HepG2 (cell line): ENCODE data around the gene CAMK1D. TPM values are rescaled to one million over a fixed set of nuclear protein-coding genes. Genes with fewer than 3 reads are reported as not detected.

Experiments
- ATAC-seq: fragments of 200-7000 bp; cut with Tn5 transposase; 3 replicates; pipeline ENCODE4 v1.9.1; 2020; ENCODE audit warnings: mild to moderate bottlenecking, moderate library complexity
- BruUV-seq: library from RNA; stranded (reverse); fragments of 400-500 nt; replicated peaks from 2 replicates; lab custom pipeline; 2021; lab: Mats Ljungman, UMichigan
- CTCF ChIA-PET: fragments of 300-600 bp; formaldehyde crosslinking; extraction: SDS; loops from one replicate; lab custom pipeline; 2021; ENCODE audit warnings: low total read pairs, inconsistent platforms, low intra/inter-chr PET ratio; lab: Yijun Ruan, JAX
- POLR2A ChIA-PET: fragments of 350-600 bp; sonication (Branson Sonifier 250); formaldehyde crosslinking; loops from one replicate; lab custom pipeline; 2020; ENCODE audit warnings: antibody characterized with exemption, inconsistent platforms; lab: Yijun Ruan, JAX
- DNase-seq: peaks from one replicate; pipeline ENCODE4 v3.0.0-alpha.2; 2015; ENCODE audit warnings: low spot score
- FAIRE-seq: peaks from 3 replicates; lab custom pipeline; 2011; peaks lifted over from hg19 to GRCh38; lab: Jason Lieb, UNC
- H2AFZ ChIP-seq: one replicate; pipeline ENCODE4 v1.6.1; 2011; ENCODE audit warnings: low read length, inconsistent platforms
- H3K27ac ChIP-seq: fragments of 300-600 bp; 3 replicates; pipeline ENCODE4 v1.8.0; 2011; ENCODE audit warnings: mixed run types, mild to moderate bottlenecking, mixed read lengths, low read length, inconsistent platforms; ENCODE audit not compliant: insufficient read depth; ENCODE audit errors: extremely low read length
- H3K27me3 ChIP-seq, 2 experiments: fragments of 200-600 bp in 1 of 2; 2 replicates in 1 of 2; 3 replicates in 1 of 2; pipeline versions ENCODE4 v1.6.0 to v1.8.0; 2011; ENCODE audit warnings: low read length in 2 of 2, mild to moderate bottlenecking in 2 of 2, moderate library complexity in 2 of 2, inconsistent platforms in 1 of 2; ENCODE audit not compliant: insufficient read depth in 2 of 2, control insufficient read depth in 1 of 2
- H3K36me3 ChIP-seq, 2 experiments: fragments of 200-600 bp in 1 of 2; replicated peaks in 1 of 2; 2 replicates in 1 of 2; 3 replicates in 1 of 2; pipeline versions ENCODE4 v1.5.1 to v1.8.0; 2011; ENCODE audit warnings: low read length in 2 of 2, inconsistent platforms in 1 of 2; ENCODE audit not compliant: insufficient read depth in 2 of 2, control insufficient read depth in 1 of 2
- H3K4me1 ChIP-seq: 2 replicates; pipeline ENCODE4 v1.5.1; 2012; ENCODE audit warnings: low read length, inconsistent platforms; ENCODE audit not compliant: insufficient read depth
- H3K4me2 ChIP-seq: 2 replicates; pipeline ENCODE4 v1.6.0; 2011; ENCODE audit warnings: low read depth, low read length, inconsistent platforms
- H3K4me3 ChIP-seq, 3 experiments: fragments of 200-600 bp in 1 of 3; sonication (generic), shearing (Covaris generic) in 1 of 3; replicated peaks in 1 of 3; 2 replicates each; pipeline ENCODE4 v1.5.1; 2011 to 2016; ENCODE audit warnings: low read length in 3 of 3, inconsistent platforms in 2 of 3, low read depth in 2 of 3, mild to moderate bottlenecking in 2 of 3, control low read depth in 1 of 3, mixed read lengths in 1 of 3; ENCODE audit not compliant: insufficient read depth in 1 of 3
- H3K79me2 ChIP-seq: one replicate; pipeline ENCODE4 v1.6.1; 2011; ENCODE audit warnings: low read length, inconsistent platforms; ENCODE audit not compliant: insufficient read depth
- H3K9ac ChIP-seq: 2 replicates; pipeline ENCODE4 v1.6.0; 2011; ENCODE audit warnings: mild to moderate bottlenecking, low read depth, low read length, inconsistent platforms; ENCODE audit not compliant: insufficient read depth
- H3K9me3 ChIP-seq: 2 replicates; pipeline ENCODE4 v1.5.1; 2012; ENCODE audit warnings: mild to moderate bottlenecking, low read length
- H4K20me1 ChIP-seq: 2 replicates; pipeline ENCODE4 v1.6.0; 2011; ENCODE audit warnings: inconsistent platforms, mild to moderate bottlenecking, low read length, moderate library complexity; ENCODE audit not compliant: insufficient read depth
- CEBPZ ChIP-seq: IDR thresholded peaks from 2 replicates; pipeline ENCODE4 v1.6.1; 2012; ENCODE audit warnings: low read length, improper control_type of control experiment
- FLYWCH1 ChIP-seq: sonication (generic); formaldehyde crosslinking; IDR thresholded peaks from 2 replicates; pipeline ENCODE4 v1.8.1; 2023; ENCODE audit warnings: mild to moderate bottlenecking, missing genetic modification reagents
- HNF4A ChIP-seq: sonication (generic); formaldehyde crosslinking; IDR thresholded peaks from 2 replicates; pipeline ENCODE4 v1.4.0; 2020; ENCODE audit warnings: missing genetic modification reagents
- IRF1 ChIP-seq: sonication (generic); formaldehyde crosslinking; IDR thresholded peaks from 2 replicates; pipeline ENCODE4 v1.4.0; 2020; ENCODE audit warnings: low read depth, mild to moderate bottlenecking, missing genetic modification reagents
- KLF9 ChIP-seq: IDR thresholded peaks from 2 replicates; pipeline ENCODE4 v1.6.1; 2016; ENCODE audit warnings: low read depth
- PAF1 ChIP-seq: IDR thresholded peaks from 2 replicates; pipeline ENCODE4 v1.6.1; 2016; ENCODE audit warnings: missing genetic modification reagents, missing compliant biosample characterization
- PCBP2 ChIP-seq: fragments of 200-400 bp; formaldehyde crosslinking; optimal IDR thresholded peaks from 2 replicates; pipeline ENCODE3; 2018; ENCODE audit warnings: low read length, low read depth; ENCODE audit not compliant: poor library complexity, severe bottlenecking
- POLR2A ChIP-seq, 2 experiments: IDR thresholded peaks; 2 replicates each; pipeline ENCODE4 v1.6.1; 2011; ENCODE audit warnings: low read depth in 2 of 2, low read length in 2 of 2, mild to moderate bottlenecking in 1 of 2, moderate library complexity in 1 of 2; ENCODE audit not compliant: insufficient read depth in 1 of 2
- TFE3 ChIP-seq: IDR thresholded peaks from 2 replicates; pipeline ENCODE4 v1.6.1; 2016
- ZMAT5 ChIP-seq: sonication (generic); formaldehyde crosslinking; IDR thresholded peaks from 2 replicates; pipeline ENCODE4 v1.5.0; 2020; ENCODE audit warnings: mild to moderate bottlenecking, low read depth, missing genetic modification reagents, borderline replicate concordance
- ZNF317 ChIP-seq: sonication (generic); formaldehyde crosslinking; IDR thresholded peaks from 2 replicates; pipeline ENCODE4 v1.5.0; 2020; ENCODE audit warnings: mild to moderate bottlenecking, missing genetic modification reagents
- ZNF441 ChIP-seq: sonication (generic); formaldehyde crosslinking; IDR thresholded peaks from 2 replicates; pipeline ENCODE4 v1.7.0; 2021; ENCODE audit warnings: missing genetic modification reagents, borderline replicate concordance
- ZNF512B ChIP-seq: sonication (generic); formaldehyde crosslinking; IDR thresholded peaks from 2 replicates; pipeline ENCODE4 v1.5.1; 2020; ENCODE audit warnings: missing genetic modification reagents, mild to moderate bottlenecking, borderline replicate concordance
- WGBS: methylation state at CpG from one replicate; pipeline ENCODE4 v1.1.6; 2017; ENCODE audit warnings: low lambda C conversion rate; 5-methylcytosine and 5-hydroxymethylcytosine counted together
- in situ Hi-C: cut with HindIII; loops from 2 replicates; pipeline ENCODE4 v1.10.0; 2017; ENCODE audit warnings: low pct_unique_long_range_greater_than_20kb; ENCODE audit not compliant: extremely low pct_ligation_motif_present
- intact Hi-C: fragments of 100-400 bp; cut with micrococcal nuclease; formaldehyde crosslinking; loops from one replicate; pipeline ENCODE4 v1.10.0; 2022; ENCODE audit not compliant: unreplicated experiment
- polyA plus RNA-seq, 8 experiments: library from polyadenylated mRNA; depleted of rRNA in 3 of 8; stranded (reverse) in 7 of 8; unstranded in 1 of 8; fragments of >200 nt; fragmentation: Illumina TruSeq in 4 of 8; extraction: Trizol in 4 of 8; gene quantifications; 2 replicates each; pipeline versions ENCODE4 v1.2.1 to v1.2.3, GENCODE V29; 2011 to 2016; ENCODE audit warnings: low read depth in 4 of 8, missing spikeins in 1 of 8, mixed read lengths in 1 of 8; ENCODE audit not compliant: insufficient read depth in 1 of 8
- total RNA-seq, 5 experiments: library from RNA; depleted of rRNA; stranded (reverse); fragments of >200 nt; fragmentation: Illumina TruSeq; extraction: Trizol; gene quantifications; 2 replicates each; pipeline ENCODE4 v1.2.3, GENCODE V29; 2016; ENCODE audit warnings: low read depth in 1 of 5

Gene CAMK1D
- total and polyA plus RNA-seq, 2 of the 13 experiments (the other 11 are each of a cell fraction or from before 2014, with no cell fraction given): under 0.01 TPM; not detected in 1

GRCh38 chr10:12377658-12378290 lies 28.4 kb downstream of the CAMK1D start (continued):
- TF ChIP-seq CEBPZ: no peak
- TF ChIP-seq TFE3 (CRISPR knock-in tag): no peak

- no peaks in the 10 kb centered on the region for H4K20me1 ChIP-seq
- in situ Hi-C loops (no loop called here), intact Hi-C loops (no loop called here)
- ChIA-PET POLR2A (no interaction called here), CTCF (no interaction called here)
- H3K9me3 ChIP-seq: no peaks in the 10 kb centered on the region
- FAIRE-seq: no peak
- no peak overlapping the region for H3K4me2 ChIP-seq
- no peak overlapping the region for H2AFZ ChIP-seq
- H3K79me2 ChIP-seq: no peaks in the 10 kb centered on the region
- H3K27ac ChIP-seq: no peak overlapping the region
- H3K4me1 ChIP-seq: no peaks in the 10 kb centered on the region
- WGBS: 50% methylated on average over 5 of the region's 5 CpGs
- no peak overlapping the region for H3K4me3 ChIP-seq
- no peak overlapping the region for H3K9ac ChIP-seq
- no TSS peak for BruUV-seq
- peaks cover 0 to 3% of the 10 kb centered on the region in 2 experiments; a peak in 2 of 5 replicates for H3K27me3 ChIP-seq
- H3K36me3 ChIP-seq: no peaks in the 10 kb centered on the region
- no peak for ATAC-seq
- no peak for DNase-seq
- TF ChIP-seq ZNF441 (CRISPR knock-in tag): no peak
- TF ChIP-seq FLYWCH1 (CRISPR knock-in tag): no peak
- TF ChIP-seq KLF9 (CRISPR knock-in tag): no peak
- no peak for TF ChIP-seq PCBP2
- TF ChIP-seq ZNF317 (CRISPR knock-in tag): no peak
- TF ChIP-seq HNF4A (CRISPR knock-in tag): no peak
- no peak for TF ChIP-seq ZMAT5 (CRISPR knock-in tag)
- TF ChIP-seq IRF1: no peak
- no peak for TF ChIP-seq PAF1 (CRISPR knock-in tag)
- TF ChIP-seq ZNF512B (CRISPR knock-in tag): no peak
- no peak for TF ChIP-seq POLR2A (IDR thresholded peaks at IDR 0.05; ENCODE audit: insufficient read depth in 1 of 2, low read depth in 2 of 2, low read length in 2 of 2)
These were observed 31.7 kb downstream of the CAMK1D start for GRCh38 chr10:12380999-12381398.
